ENCODE data around the gene MAPK13.
"Not testable (repeated sequence)": the region's sequence is repeated elsewhere in the genome, so short reads cannot be mapped to it uniquely, and the experiment has no call there.

MAPK13 gene

DNA sequence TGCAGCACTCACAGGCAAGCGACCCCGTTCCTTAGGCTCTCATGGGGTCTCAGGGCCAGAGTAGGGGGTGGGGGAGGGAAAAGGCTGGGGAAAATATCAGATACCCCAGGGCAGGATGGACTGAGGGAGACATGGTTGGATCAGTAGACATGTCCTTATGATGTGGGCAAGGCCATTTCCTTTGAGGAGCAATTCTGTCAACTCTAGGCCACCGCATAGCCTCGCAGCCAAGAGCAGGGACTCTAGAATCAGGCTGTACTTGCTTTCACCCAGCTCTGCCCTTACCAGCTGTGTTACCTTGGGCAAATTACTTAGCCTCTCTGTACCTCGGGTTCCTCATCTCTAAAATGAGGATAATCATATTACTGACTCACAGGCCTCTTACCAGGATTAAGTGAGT is 2.2 kb upstream of the MAPK13 start:
- no peak for DNase-seq (ENCODE audit: low read depth)

DNA sequence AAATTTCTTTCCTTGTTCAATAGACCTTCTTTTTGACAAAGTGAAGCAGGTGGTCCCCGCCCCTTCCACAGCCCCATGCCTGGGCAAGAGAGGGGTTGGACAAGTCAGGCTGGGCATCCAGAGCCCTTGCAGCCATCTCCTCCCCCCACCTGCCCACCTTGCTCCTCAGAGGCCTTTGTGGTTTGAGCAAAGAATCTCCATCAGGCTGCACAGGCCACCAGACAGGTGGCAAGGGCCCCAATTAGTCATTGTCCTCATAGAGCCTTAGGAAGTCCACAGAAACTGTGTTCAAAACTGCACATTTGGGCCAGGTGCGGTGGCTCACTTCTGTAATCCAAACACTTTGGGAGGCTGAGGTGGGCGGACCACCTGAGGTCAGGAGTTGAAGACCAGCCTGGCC is 1.5 kb upstream of the MAPK13 start:
- DNase-seq (ENCODE audit: low read depth) = no peak

DNA sequence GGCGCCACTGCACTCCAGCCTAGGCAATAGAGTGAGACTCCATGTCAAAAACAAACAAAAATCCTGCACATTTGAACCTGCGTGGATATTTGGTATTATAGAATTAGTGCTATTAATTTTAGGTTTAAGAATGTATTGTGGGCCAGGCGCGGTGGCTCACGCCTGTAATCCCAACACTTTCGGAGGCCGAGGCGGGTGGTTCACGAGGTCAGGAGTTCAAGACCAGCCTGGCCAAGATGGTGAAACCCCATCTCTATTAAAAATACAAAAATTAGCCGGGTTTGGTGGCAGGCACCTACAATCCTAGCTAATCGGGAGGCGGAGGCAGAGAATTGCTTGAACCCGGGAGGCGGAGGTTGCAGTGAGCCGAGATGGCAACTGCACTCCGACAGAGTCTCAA is 979 bp upstream of the MAPK13 start:
- not testable (repeated sequence) for DNase-seq (ENCODE audit: low read depth)

DNA sequence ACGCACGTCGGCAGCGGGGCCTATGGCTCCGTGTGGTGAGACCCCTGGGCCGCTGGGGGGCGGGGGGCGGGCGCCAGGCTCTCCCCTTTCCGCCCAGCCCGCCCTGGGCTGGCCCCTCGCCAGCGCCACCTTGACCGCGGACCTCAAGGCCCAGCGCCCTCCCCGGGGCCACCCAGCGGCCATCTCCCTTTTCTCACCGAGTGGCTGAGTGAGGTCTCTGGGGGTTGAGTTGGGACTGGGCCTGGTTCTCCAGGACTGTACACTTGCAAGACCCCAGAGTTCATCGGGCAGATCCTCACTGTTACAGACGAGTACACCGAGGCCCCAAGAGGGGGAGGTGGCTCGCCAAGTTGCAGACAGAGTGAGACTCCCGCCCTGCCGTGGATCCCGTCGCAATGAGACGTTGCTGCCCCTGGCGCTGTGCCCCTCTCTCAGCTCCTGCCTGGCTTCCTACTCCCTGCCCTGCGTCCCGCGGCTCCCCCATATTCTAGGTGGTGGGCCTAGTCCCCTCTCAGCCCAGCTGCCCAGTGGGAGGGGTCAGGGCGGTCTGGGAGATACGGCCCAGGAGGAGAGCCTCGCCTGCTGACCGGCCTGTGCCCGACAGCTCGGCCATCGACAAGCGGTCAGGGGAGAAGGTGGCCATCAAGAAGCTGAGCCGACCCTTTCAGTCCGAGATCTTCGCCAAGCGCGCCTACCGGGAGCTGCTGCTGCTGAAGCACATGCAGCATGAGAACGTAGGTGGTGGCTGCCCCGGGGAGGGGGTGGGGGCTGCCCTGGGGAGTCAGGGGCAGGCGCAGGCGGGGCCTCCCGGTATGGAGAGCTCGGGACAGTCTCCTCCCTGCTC is 576 bp downstream of the MAPK13 start:
- DNase-seq (ENCODE audit: low read depth) = no peak

DNA sequence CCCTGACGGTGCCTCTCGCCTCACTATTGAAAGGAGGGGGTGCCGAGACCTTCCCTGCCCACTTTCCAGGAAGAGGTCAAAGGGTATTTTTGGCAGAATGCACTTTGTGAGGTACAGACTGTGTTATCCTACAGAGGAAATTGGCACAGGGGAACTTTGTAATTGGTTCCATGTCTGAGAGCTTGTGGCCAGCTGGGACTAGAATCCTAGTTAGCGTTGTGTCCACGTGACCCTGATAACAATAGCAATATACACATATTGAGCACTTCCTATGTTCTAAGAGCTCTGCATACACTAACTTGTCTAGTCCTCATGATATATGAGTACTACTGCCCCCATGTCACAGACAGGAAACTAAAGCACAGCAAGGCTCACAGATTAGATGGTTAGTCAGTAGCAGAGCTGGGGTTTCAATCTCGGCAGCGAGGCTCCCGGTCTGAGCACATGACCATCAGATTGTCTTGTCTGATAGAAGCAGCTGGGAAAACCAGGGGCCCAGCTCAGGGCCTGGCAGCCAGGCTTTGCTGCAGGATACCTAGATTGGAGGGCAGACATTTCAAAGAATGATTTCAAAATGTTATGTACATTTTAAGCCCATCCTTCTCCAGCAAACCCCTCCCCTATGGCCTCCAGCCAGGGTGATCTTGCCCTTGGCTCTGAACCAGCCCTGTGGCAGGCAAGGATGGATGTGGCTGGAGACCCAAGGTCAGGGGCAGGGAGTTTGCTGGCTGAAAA is 1.4 kb downstream of the MAPK13 start:
- no peak for DNase-seq (ENCODE audit: low read depth)

DNA sequence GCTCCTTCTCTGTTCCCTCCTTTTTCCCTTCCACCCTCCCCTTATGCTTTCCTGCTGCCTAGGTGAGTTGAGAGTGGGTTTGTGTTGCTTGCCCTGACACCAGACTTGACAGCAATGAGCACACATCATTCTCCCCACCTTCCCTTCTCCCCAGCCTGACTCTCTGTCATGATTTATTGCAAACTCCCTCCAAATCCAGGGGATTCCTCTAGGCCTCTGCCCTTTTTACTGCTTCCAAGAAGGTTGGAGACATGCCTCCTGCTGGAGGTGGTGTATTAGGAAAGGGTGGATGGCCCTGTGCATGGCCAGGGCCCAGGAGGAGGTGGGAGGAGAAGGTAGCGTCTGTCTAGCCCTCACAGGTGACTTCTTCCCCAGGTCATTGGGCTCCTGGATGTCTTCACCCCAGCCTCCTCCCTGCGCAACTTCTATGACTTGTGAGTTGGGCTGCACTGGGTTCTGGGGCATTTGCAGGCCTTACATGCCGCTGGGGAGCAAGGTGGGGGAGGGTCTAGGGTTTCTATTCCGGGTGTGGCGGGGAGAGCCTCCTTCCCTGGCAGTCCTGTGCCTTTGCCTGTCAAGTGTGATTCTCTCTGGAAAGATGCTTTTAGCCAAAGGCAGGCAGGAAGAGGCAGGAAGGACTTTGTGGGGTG is 2.1 kb downstream of the MAPK13 start:
- no peak for DNase-seq (ENCODE audit: low read depth)

DNA sequence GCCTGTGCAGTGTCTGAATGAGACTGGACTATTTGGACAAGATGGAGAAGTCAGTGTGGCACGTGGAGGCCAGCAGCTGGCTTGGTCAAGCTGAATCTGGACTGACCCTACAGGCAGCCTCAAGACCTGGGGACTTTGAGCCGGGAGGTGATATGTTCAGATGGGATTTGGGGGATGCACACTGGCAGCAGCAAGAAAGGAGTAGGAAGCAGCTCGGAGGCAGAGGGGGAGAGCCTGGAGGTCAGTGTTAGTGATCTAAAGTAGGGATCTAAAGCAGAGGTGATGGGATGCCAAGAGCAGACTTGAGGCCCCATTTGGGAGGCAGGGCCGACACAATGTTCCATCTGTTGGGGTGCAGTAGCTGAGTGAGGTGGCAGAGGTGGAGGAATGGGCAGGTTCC is 2.8 kb downstream of the MAPK13 start:
- DNase-seq (ENCODE audit: low read depth) = no peak

DNA sequence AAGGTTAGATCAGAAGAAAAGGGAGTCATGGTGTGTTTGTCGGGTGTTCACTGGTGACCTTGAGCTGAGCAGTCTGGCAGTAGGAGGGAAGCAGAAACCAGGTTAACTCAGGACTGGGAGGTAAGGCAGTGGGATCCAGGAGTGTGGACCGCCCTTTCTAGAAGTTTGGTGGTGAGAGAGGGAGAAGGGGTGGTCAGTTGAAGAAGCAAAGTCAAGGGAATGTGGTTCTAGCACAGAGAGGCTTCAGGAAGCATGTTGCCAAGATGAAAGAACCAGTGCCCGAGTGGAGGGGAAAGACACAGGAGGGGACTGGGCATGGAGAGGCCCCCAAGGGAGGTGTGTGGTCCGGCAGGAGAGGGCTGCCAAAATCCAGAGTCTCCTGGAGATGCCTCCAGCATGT is 3.6 kb downstream of the MAPK13 start:
- no peak for DNase-seq (ENCODE audit: low read depth)

DNA sequence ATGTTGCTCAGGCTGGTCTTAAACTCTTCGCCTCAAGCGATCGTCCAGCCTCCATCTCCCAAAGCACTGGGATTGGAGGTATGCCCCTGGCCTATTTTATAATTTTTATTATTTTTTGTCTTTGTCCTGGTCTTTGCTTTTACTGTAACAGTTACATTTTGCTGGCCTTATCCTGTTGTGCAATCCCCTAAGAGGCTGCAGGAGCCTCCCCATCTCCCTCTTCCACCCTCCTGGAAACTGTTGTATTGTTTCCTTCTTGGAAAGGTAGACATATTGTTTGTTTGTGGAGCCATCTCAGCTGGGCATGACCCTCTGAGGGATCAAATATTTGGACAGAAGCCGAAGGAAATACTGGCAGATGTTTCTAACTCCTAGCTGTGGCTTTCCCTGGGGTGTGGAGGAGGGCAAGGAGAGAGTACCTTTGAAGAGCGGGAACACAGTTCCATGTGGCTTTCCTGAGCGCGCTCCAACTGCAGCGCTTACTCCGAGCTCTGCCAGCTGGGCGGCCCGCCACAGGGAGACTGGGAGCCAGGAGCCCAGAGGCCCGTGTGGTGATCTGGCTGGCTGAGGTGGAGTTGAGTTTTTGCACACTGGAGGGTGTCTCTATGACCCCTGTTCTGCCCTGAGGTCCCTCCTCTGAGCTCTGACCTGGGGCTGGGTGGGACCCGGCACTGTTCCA is 4.9 kb downstream of the MAPK13 start:
- DNase-seq (ENCODE audit: low read depth) = no peak

DNA sequence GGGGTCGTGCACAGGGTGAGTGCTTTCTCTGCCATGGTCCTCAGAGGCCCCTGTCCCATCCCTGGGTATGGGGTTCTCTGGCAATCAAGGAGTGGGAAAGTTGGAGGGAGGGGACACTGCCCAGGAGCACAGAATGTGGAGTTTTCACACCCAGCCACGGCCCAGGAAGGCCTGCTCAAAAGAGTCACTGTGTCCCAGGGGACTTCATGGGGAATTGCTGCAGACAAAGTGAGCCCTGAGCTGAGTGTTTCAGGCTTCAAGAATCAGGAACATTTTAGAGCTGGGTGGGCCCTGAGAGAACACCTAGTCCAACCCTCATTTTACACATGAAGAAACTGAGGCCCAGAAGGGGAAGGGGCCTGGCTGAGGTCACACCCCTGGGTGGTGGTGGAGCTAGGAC is 5.7 kb downstream of the MAPK13 start:
- no peak for DNase-seq (ENCODE audit: low read depth)

DNA sequence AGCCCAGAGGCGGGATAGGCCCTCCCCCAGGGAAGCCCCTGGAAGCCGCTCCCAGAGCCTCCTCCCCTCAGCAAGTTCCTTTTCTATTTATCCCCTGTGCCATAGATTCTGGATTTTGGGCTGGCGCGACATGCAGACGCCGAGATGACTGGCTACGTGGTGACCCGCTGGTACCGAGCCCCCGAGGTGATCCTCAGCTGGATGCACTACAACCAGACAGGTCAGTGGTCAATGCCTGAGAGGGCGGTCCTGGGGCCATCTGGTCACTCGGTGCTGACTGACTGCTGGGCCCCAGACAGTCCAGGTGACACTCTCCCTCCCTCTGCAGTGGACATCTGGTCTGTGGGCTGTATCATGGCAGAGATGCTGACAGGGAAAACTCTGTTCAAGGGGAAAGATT is 6.2 kb downstream of the MAPK13 start:
- DNase-seq (ENCODE audit: low read depth) = no peak

DNA sequence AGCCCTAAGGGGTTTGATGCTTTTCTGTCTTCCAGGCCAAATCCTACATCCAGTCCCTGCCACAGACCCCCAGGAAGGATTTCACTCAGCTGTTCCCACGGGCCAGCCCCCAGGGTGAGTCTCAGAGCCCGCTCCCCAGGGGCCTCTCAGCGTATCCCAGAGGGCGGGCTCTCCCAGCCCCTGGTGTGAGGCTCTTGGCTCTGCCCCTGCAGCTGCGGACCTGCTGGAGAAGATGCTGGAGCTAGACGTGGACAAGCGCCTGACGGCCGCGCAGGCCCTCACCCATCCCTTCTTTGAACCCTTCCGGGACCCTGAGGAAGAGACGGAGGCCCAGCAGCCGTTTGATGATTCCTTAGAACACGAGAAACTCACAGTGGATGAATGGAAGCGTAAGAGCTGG is 8.4 kb downstream of the MAPK13 start:
- DNase-seq (ENCODE audit: low read depth) = no peak

DNA sequence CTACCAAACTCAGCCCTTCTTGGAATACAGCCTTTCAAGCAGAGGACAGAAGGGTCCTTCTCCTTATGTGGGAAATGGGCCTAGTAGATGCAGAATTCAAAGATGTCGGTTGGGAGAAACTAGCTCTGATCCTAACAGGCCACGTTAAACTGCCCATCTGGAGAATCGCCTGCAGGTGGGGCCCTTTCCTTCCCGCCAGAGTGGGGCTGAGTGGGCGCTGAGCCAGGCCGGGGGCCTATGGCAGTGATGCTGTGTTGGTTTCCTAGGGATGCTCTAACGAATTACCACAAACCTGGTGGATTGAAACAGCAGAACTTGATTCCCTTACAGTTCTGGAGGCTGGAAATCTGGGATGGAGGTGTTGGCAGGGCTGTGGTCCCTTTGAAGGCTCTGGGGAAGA is 9.1 kb downstream of the MAPK13 start:
- DNase-seq (ENCODE audit: low read depth) = no peak

DNA sequence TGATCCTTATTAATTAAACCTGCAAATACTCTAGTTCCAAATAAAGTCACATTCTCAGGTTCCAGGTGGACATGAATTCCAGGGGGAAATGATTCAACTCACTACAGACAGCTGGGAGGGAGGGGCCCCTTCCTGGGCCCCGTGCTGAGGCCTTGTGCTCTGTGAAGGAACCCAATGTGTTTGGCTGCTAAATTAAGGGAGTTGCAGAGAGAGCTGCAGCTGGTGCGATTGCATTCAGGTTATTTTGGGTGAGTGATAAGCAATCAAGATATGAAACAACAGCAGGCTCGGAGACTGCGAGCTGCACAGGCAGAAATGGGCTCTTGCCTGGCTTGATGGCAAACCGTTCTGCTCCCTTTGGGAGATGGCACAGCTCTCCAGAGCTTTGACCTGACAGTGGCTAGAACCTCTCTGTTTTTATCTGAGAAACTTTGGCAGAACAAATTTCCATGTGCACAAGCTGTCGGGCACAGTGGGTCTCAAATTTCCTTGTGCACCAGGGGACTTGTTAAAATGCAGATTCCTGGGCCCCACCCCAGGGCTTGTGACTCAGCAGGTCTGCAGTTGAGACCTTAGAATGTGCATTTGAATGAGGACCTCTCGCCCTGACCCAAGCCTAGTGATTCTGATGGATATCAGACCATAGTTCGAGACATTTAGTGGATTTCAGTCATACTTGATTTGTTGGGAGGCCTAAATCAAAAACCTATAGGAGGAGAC is 9.8 kb downstream of the MAPK13 start:
- no peak for DNase-seq (ENCODE audit: low read depth)

DNA sequence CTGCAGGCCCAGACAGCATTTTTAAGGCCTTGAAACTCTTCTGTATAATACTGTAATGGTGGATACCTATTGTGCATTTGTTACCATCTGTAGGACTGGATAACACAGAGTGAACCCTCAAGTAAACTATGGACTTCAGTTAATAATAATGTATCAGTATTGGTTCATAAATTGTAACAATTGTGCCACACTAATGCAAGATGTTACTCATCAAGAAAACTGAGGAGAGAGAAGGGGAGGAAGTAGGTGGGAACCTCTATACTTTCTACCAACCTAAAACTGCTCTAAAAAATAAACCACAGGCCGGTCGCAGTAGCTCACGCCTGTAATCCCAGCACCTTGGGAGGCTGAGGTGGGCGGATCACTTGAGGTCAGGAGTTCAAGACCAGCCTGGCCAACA is 10.8 kb downstream of the MAPK13 start:
- no peak for DNase-seq (ENCODE audit: low read depth)

DNA sequence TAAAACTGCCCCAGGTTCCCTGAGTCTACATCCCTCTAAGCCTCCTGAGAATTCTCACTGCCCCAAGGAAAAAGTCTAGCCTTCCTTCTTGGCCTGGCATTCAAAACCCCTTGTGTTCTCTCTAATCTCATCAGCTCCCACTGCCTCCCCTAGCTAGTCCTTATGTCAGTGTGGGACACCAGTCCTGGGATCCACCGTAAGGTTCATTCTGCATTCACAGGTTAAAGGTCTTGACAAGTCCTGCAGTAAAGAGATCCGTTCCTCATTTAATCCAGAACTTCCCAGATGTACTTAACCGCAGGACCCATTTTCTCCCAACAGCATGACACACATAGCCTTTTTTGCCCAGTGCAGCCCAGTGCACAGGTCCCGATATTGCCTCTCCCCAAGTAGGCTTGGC is 11.6 kb downstream of the MAPK13 start:
- no peak for DNase-seq (ENCODE audit: low read depth)

DNA sequence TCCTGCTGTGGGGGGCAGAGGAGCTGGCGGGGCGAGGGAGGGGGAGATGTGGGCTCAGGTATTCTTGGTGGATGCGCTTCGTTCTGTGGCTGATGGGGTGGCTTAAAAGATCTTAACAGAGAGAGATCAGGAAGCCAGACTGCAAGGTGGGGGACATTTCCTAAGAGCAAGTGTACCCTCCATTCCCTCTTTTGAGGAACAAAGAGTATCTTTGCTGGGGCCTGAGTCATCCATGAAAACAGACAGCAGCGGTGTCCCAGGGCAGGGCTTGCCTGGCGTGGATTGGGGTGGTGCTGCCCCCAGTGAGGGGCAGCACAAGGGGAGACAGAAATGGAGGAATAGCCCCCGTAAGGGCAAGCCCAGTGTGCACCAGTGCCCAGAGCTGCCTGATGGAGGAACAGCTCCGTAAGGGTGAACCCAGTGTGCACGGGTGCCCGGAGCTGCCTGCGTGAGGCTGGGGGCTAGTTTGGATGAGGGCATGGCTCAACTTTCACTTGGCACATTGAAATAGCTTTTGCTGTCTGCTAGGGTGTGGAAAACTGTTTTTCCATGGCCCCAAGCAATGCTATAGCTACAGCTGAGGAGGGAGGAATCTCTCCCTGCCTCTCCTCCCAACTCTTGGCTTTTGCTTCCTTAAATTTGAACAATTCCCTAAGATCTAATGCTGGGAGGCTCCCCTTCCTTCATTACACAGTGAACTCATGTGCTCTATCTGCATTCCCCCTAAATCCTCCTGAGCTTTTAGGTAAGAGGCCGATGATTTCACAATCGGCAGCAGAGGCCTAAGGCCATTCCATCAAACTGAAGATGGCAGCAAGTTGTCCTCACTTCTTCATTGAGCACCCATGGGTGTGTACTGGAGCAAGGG is 12.9 kb downstream of the MAPK13 start:
- no peak for DNase-seq (ENCODE audit: low read depth)

DNA sequence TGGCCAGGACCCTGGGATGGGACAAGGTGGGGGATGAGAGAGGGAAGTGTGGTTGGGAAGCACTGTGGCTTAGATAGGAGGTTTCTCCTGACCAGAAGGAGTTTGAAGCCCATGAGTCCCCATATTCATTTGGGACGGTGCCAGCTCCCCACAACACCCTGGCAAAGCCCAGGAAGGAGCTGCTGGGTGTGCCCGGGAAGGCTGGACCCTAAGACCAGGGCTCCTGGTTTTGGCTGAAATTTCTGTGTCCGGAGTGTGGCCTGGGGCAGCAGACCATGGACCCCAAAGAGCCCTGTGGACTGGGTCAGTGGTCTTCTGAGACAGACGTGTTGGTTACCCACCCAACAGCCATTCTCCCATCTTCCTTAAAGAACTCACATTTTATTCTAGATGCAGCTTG is 15.2 kb downstream of the MAPK13 start:
- no peak for DNase-seq (ENCODE audit: low read depth)

DNA sequence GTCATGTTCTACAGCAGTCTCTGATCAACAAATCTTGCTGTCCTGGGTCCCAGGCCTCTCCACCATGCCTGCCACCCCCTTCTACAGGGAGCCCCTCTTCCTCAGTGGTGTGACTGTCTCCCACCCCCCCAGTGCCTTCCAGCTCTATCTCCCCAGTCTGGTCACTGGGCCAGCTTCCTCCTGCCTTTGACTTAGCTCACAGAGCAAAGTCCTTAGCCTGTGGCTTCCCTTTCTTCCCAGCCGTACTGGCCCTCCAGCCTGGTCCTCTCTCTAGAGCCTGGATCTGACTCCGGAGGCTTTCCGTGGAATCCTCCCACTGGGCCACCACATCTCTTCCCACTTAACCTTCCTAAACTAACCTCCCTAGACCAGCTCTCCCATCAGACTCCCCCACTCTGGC is 17.0 kb downstream of the MAPK13 start:
- DNase-seq (ENCODE audit: low read depth) = no peak

DNA sequence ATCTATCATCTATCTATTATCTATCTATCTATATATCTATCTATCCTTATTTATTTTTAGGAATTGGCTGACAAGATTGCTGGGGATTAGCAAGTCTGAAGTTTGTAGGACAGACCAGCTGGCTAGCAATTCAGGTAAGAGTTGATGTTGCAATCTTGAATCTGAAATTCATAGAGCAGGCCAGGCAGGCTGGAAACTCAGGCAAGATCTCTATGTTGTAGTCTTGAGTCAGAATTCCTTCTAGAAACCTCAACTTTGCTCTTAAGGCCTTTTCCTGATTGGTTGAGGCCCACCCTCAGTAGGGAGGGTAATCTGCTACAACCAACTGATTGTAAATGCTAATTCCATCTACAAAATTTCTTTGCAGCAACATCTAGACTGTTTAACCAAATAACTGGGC is 19.2 kb downstream of the MAPK13 start:
- no peak for DNase-seq (ENCODE audit: low read depth)

DNA sequence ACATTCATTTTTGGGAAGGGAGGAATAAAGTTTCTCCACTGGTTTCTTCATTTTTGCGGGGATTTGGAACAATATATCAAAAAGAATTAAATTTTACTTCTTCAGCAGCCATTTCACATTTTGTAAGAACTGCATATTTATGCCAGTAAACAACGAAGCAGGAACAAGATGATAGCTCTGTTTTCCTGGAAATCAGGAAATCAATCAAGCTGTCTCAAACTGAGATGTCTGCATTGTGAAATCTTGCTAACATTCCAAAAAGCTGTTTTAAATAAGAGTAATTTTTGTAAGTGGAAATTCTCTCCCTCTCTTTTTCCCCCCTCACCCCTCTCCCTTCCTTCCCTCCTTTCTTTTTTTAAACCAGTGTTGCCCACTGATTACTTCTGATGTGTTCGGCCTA is 20.0 kb downstream of the MAPK13 start:
- DNase-seq (ENCODE audit: low read depth) = no peak
